Posterior vena cava (tissue), 2 donors: Measurements from ENCODE around the gene POU6F2. TPM values are rescaled to one million over a fixed set of nuclear protein-coding genes. Genes with fewer than 3 reads are reported as not detected.
A peak's percentile ranks its signal among the peaks of the same experiment; 100 is the strongest.
"Not testable (repeated sequence)": the region's sequence is repeated elsewhere in the genome, so short reads cannot be mapped to it uniquely, and the experiment has no call there.

Source experiments
- DNase-seq: peaks from one replicate; pipeline ENCODE4 v3.0.0-alpha.2; 2020; ENCODE audit warnings: low spot score
- intact Hi-C, 2 donors: fragments of 100-400 bp; cut with DNase I; formaldehyde crosslinking; loops; one replicate each; pipeline versions ENCODE4 v1.14.1 to v1.14.2; 2022 to 2023
- total RNA-seq, 2 donors: library from RNA; stranded (reverse); fragmentation: NEBNext Ultra II Directional; extraction: Animal tissue kit (Norgen Biotek cat#: 25700); gene quantifications; one replicate each; pipeline ENCODE4 v1.2.1, GENCODE V29; 2021
- donor health status: DM: yes; HTN: yes; CAD: no.
- donor health status: DM: yes; HTN: yes; CAD: no.

The POU6F2 gene
- total RNA-seq, 2 donors from 2014 or later: 0.19 to 0.69 TPM

DNA sequence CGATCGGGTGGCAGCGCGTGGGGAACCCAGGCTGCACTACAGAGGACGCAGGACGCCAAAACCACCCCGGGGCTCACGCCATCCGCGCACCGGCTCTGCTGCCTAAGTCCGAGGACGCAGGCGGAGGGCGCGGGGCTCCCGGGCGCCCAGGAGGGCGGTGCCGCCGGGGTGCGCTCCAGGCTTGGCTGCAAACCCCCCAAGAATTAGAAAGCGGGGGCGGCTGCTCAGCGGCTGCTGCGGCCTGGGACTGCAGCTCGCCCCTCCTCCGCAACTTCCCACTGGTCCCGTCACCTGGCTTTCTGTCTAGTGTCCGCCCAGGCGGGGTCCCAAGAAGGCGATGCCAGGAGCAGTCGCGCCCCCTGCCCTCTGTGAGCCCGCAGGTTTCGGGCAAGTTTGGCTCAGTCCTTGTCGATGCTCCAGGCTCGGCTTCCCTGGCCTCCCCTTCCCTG lies 1.7 kb upstream of the POU6F2 start:
- intact Hi-C loops: no loop called here
- peak; percentile 74 for DNase-seq

DNA sequence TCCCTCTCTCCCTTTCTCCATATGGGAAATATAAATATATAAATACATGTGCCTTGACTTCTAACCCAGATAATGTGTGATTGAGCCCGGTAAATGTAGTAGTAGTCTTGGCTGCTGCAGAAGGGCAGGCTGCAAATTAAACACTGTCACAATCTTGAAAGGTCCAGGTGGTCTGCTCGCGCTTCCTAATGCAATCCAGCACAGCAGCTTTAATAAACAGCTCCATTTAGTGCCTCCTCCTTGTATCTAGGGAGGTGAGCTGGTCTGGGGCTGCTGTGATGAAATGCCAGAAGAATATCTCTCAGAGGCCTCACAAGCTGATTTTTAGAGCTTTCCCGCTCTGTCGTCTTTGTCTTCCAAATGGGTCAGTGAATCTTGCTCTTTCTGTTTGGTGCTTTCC lies 782 bp downstream of the POU6F2 start:
- intact Hi-C loops: no loop called here
- no peak for DNase-seq

DNA sequence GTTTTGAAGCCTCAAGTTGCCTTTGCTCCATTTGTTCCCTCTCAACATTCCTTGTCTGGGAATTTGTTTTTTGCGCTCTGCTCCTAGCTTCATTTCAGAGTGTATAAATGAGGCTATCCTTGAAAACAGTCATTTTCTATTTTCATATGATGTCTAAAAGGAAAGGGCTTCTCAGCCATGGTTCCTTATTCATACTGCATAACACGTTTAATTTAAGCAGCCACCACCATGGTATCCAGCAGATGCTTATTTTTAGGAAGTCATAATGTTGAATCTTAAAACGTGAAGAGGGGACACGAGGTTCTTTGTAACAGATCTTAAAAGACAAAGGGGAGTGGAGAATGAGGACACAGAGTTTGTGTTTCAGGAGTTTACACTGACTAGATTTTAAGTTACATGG lies 14.5 kb downstream of the POU6F2 start:
- no peak for DNase-seq
- intact Hi-C loops: no loop called here

DNA sequence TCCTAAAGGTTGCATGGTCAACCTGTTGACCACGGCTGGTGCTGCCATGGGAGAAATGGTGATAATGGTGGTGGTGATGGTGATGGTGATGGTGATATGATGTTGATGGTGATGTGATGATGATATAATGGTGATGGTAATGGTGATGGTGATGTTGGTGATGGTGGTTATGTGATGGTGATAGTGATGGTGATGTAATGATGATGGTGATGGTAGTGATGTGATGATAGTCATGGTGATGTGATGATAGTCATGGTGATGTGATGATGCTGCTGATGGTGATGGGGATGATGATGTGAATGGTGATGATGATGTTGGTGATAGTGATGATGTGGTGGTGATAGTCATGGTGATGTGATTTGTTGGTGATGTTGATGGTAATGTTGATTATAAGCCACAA lies 23.9 kb downstream of the POU6F2 start:
- no peak for DNase-seq
- intact Hi-C loops: no loop called here

DNA sequence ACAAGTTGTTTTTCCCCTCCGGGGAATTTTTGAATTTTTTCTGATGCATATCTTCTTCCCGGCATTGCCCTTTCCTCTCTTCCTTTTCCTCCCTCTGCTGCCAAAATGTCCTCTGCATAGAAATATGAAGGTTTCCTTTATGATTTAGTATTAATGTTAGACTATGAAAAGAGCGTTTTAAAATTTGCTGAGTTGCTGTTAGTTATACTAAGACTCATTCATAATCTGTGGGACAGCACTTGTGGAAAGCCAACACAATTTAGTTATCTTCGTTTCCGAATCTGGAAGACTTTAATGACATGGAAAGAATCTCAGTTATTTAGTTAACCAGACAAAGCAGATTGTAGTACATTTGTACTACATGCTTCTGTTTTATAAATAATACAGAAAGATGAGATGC lies 25.0 kb downstream of the POU6F2 start:
- intact Hi-C loops: no loop called here
- no peak for DNase-seq

DNA sequence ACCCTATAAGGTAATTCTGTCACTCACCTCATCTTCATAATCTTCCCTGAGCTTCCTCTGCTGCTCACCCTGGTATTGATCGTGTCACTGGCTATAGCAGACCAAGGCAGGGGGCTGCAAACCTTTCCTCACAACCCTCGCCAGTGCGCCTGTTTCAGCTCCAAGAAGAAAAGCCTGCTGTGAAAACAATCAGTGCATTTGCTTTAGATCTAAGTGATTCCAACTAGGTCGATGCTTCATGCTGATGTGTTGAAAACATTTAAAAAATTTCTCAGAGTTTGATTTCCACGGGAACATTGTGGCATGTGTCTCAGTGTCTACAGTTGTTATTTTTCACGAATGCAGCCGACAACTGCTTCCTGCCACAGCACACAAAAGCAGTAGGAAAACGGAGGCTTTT lies 27.3 kb downstream of the POU6F2 start:
- intact Hi-C loops: no loop called here
- DNase-seq: no peak

DNA sequence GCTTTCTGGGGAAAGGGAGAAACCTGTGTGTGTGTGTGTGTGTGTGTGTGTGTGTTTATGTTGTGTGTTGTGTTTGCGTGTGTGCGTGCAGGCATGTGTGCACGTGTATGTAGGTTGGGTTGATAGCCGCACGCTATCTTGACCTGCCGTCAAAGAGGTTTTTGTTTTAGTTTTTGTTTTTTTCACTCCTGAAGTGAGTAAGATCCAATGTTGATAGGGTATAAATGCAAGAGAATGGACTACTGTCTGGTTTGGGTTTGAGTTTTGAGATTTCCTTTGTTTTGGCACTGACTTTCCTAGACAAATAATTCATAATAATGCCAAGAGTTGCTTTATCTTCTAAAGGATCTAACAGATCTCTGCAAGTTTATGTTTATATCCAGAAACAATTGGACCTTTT lies 27.8 kb downstream of the POU6F2 start:
- intact Hi-C loops: no loop called here

DNA sequence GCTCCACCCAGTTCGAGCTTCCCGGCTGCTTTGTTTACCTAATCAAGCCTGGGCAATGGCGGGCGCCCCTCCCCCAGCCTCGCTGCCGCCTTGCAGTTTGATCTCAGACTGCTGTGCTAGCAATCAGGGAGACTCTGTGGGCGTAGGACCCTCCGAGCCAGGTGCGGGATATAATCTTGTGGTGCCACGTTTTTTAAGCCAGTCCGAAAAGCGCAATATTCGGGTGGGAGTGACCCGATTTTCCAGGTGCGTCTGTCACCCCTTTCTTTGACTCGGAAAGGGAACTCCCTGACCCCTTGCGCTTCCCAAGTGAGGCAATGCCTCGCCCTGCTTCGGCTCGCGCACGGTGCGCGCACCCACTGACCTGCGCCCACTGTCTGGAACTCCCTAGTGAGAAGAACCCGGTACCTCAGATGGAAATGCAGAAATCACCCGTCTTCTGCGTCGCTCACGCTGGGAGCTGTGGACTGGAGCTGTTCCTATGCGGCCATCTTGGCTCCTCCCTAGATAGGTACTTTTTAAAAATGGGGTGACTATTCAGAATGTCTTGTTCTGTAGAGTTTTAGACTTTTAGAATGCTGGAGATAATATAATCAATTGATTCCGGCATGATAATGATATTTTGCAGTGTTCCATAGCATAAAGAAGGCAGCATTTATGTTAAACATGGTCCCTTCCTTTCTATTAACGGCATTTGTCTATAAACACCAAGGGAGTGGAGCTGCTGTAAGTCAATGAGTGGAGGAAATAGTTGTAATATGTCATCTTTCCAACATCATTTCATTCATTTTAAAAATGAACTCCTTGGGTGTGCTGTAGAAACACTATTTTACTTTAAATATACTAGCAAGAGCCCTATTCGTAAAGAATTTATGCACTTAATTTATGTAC lies 35.6 kb downstream of the POU6F2 start:
- DNase-seq, intact Hi-C loops: not testable (repeated sequence)

More for the DNA sequence above, 27.8 kb downstream of the POU6F2 start:
- DNase-seq: no peak

DNA sequence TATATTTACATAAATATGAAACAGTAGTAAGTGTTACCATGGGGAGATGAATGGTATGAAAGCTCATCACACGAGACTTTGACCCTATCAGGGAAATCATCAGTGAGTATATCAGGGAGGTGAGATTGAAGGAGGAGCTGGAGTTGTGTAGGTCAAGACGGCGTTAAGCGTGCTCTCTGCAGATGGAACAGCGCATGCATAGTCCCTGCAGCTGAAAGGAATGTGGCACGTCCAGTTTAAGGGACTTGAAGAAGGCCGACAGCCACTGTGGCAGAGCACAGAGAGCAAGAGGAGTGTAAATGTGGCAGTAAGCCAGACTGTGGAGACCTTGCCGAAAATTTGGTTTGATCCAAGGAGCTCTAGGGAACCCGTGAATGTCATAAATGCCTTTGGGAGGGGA lies 38.9 kb downstream of the POU6F2 start:
- intact Hi-C loops: no loop called here
- DNase-seq: no peak

DNA sequence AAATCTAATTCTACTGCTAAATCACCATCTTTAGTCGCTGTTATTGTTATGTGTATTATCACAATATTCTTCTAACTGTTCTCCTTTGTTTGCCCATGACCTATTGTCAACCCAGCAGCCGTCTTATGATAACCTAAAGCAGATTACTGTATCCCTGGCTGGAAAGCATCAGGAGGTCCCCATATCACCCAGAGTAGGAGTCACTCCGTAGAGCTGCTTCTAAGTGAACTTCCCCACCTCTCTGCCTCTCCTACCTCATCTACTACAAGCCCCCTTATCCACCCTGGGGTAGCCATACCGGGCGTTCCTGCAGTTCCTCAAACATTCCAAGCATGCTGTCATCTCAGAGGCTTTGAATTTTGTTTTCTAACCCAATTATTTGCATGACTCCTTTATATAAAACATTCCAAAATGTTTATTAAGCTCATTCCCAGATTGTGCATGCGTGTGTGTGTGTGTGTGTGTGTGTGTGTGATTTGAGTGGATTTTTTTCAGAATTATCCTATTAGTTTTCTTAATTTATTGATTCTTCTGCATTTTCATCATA lies 39.7 kb downstream of the POU6F2 start:
- DNase-seq: no peak
- intact Hi-C loops: no loop called here

DNA sequence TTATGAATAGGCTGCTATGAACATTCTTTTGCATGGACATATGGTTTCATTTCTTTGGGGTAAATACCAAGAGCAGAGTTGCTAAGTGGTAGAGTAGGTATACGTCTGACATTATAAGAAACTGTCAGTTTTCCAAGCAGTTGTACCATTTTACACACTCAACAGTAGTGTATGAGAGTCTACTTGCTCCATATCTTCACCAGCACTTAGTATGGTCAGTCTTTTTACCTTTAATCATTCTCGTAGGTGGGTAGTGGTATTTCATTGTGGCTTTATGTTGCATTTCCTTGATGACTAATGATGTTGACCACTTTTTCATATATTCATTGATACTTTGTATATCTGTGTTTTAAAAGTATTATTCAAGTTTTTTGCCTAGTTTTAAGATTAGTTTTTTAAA lies 45.1 kb downstream of the POU6F2 start:
- no peak for DNase-seq
- intact Hi-C loops: no loop called here

DNA sequence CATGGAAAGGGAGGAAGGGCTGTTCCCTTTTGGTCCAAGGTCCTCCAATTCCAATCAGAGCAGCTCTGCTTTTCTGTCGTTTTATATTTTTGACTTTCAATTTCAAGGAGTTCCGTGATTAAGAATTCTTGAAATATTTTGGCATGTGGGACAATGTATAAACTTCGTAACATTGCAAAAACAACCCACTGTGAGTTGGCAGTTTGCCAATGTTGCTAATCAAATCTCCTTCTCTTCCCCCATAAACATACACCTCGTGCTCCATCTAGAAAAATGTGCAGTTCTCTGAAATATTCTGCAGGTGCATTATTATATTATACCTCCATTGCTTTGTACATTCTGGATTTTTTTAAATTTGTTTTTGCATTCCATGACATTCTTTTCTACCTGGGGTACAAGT lies 49.8 kb downstream of the POU6F2 start:
- DNase-seq: no peak
- intact Hi-C loops: no loop called here

DNA sequence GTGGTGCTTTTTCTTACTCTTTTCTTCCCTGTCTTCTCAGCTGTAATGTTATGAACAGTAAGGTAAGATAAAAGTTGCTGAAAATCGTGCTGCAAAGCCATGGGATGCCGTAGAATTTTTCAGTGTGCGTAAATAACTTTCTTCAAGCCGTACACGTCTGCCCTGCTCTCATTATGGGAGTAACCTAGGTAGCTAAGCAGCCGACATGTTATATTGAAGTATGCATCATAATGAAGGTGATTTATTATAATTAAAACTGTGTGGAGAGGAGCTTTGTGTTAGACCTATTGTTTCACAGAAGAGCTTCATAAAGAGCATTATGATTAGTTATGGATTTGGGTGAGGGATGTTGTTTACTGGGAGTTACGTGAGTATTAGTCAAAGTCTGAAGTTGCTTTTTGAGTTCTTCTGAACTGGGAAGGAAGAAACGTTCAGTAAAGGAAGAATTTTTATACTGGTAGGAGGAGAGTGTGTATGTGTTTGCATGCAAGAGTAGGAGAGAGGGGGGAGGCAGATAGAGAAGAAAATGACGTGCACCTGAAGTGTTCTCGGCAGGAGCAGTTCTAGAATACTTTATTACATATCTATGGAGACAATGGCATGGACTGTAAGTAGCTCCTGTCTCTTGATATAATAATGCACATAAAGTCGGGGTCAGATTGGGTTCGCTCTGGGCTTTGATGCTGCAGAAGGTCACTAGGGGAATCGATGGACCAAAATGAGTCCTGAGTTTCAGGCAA lies 56.3 kb downstream of the POU6F2 start:
- DNase-seq: no peak
- intact Hi-C loops: no loop called here

DNA sequence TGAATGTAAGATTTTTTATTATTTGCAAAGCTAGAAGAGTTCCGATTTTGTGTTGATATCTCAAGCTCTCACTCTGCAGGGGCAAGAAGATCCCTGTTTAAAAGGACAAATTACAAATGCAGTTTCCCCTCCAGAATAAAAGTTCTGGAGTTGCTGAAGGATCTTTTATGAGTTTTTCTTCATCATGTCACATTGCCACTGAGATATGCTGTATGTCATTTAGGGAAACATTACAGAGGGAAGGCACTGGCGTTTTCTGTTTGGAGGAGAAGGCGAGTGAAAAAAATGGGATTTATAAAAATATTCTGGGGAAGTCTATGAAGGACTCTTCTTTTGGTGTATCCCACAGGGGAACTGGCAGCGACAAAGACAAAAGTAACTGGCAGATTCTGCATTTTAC lies 57.4 kb downstream of the POU6F2 start:
- intact Hi-C loops: no loop called here
- no peak for DNase-seq

DNA sequence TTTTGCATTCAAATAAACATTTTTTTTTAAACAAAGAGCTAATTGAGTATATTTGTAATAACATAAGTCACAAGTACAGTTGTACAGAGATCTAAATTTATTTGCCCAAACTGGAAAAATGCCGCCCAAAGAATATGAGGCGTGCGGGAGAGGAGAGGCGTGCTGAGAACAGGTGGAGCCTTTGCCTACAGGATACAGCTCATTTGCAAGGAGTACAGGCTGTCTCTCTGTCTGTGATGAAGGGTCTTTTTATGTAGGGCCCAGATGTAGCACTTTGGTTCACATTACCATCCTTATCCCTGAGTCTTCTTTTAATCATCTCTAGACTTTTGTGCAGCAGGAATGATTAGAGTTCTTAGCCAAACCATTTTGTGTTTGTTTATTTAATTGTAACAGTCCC lies 58.2 kb downstream of the POU6F2 start:
- intact Hi-C loops: no loop called here
- DNase-seq: no peak

DNA sequence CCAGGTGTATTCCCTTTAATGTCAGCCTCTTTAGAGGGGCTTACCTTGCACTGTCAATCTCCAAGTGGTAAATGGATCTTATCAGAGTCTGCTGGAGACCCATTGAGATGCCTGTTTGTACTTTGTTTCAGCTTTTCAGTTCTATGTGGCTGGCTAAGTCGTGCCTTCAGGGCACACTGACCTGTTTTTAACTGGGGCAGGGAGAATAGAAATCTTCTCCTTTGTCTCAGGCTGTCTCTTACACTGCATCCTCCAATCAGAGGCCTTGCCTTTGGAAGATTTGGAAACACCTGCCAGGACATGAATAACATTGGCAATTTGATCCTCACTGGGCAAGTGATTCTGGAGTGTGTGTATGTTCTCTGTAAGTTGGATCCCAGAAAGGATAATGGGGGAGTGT lies 65.0 kb downstream of the POU6F2 start:
- intact Hi-C loops: no loop called here
- no peak for DNase-seq

DNA sequence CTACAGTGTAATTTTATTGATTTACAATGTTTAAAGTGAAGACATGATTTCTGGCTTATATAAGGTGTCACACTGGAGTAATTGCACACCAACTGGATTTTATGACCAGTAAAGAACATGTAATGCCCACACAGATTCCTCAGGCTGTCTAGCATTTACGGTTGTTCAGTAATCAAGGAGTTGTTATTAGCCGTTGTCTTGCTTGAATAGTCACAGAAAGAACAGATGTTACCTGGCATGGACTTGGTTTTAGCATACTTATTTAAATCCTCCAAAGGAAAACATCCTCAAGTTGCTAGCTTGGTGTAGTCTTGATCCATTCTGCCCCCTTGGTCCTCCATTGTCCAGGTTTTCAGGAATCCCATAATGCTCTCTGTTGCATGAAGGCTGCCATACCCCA lies 65.8 kb downstream of the POU6F2 start:
- DNase-seq: no peak
- intact Hi-C loops: no loop called here

DNA sequence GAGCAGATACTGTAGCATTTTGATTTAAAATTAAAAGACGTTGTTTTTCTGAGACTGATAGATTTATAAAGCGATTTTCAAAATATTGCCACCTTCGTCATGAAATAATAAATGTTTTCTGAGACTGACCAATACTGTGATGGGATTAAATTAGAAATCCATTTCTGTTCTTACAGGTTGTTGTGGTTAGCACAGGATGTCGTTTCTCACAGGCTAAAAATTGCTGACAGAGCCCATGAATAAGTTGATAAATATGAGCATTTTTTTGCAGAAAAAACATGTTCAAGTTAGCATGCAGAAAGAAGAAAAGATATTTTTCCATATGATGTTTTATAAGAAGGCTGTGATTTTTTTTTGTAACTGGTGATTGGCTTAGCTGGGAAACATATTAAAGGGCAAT lies 66.8 kb downstream of the POU6F2 start:
- no peak for DNase-seq
- intact Hi-C loops: no loop called here

DNA sequence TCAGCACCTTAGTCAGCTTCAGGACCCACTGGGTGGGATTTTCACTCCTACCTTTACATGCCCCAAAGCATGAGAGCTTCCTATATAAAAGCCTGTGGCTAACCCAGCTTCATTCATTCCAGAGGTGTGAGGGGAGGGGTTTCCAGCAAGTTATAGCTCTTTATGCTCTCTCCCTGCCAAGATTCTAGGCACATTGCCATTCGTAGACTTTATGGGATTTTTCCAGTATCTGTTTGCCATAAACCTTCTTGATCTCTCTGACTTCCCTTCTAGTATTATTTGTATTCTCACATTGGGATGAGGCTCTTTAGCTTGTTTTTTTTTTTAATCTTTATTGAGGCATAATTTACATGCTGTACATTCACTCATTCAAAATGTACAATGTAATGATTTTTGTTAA lies 67.5 kb downstream of the POU6F2 start:
- intact Hi-C loops: no loop called here
- no peak for DNase-seq

DNA sequence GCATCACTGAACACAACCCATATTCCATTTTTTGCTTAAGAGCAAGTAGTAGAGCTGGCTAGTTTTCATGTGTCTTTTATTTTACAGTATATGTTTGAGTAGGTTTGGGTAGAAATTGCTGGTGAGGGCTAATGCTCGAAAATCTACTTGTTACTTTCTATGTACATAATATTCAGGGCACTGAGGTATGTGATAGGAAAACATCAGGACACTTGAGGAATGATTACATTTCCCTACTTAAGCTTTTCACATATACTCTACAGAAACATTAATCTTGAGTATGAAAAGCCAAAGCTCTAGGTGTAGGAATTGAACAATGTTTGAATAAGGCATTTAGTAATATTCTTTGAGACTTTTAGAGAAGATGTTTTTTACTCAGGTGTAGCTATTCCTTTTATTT lies 73.6 kb downstream of the POU6F2 start:
- intact Hi-C loops: no loop called here
- no peak for DNase-seq

DNA sequence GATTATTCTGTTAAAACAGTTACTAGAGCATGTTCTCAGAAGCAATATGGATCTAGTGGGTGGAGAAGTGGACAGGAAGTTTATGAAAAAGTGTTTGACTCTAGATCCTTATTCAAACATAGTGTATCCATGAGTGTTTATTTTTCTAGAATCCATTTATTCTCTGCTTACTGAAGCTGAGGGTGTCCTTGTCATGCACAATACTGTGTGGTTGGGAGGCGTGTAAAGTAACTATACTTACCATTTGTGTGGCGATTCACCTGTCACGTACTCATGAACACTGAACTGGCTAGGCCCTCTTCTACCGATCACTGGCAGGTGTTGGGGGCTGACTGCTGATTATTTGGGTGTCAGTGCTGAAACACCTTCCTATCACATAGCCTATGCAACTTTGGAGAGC lies 74.0 kb downstream of the POU6F2 start:
- intact Hi-C loops: no loop called here
- no peak for DNase-seq
